ENCODE measurements around the gene EEF2. TPM values are rescaled to one million over a fixed set of nuclear protein-coding genes. Genes with fewer than 3 reads are reported as not detected.

The EEF2 gene
- total and polyA plus RNA-seq, 12 donors, result 752 to 3,482 (median 2,119) TPM

GRCh38 chr19:4018140-4018613, 32.9 kb upstream of the EEF2 start:
- peaks cover 0 to 13% of the 10 kb centered on the region in 2 donors for H3K36me3 ChIP-seq (replicated peaks in 1 of 2)
- H3K27ac ChIP-seq, result no peak overlapping the region
- intact Hi-C loops (cut with DNase I), result loop anchor here in 1 of 2 donors (10.0 kb wide), 1 partner anchor 187 kb away; no protein-coding TSS in a partner anchor

DNA sequence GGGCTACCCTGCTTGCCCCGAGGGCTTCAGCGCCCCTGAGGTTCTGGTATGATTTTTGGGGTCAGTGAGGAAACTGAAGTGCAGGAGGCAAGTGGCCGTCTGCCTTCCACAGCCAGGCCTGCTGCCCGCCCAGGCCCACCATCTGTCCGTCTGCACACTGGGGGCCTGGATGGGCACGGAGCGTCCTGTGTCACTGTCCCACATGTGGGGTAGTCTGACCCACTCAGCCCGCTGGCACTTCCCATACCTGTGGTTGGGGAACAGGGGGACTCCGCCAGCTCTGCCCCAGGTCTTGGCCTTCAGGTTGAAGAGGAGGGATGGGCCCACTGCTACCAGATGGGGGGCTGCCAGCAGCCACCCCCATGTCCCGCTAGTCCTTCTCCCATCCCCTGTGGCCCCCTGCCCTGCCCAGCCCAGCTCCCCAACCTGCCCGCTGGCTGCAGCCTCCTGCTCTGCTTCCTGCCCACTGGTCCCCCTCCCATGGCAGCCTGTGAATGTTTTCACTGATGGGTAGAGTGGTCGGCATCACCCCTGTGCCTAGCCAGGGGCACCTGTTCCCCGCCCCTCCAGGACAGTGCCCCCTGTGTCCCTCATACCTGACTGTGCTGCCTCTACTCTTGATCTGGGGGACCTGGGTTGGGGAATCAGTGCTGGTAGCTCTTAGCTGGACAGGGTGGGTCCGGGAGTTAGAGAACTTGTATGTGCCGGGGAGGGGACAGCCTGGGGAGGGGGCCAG, 31.8 kb upstream of the EEF2 start:
- no peak for TF ChIP-seq POLR2A (IDR thresholded peaks at IDR 0.05)
- TF ChIP-seq, protein P1, sequence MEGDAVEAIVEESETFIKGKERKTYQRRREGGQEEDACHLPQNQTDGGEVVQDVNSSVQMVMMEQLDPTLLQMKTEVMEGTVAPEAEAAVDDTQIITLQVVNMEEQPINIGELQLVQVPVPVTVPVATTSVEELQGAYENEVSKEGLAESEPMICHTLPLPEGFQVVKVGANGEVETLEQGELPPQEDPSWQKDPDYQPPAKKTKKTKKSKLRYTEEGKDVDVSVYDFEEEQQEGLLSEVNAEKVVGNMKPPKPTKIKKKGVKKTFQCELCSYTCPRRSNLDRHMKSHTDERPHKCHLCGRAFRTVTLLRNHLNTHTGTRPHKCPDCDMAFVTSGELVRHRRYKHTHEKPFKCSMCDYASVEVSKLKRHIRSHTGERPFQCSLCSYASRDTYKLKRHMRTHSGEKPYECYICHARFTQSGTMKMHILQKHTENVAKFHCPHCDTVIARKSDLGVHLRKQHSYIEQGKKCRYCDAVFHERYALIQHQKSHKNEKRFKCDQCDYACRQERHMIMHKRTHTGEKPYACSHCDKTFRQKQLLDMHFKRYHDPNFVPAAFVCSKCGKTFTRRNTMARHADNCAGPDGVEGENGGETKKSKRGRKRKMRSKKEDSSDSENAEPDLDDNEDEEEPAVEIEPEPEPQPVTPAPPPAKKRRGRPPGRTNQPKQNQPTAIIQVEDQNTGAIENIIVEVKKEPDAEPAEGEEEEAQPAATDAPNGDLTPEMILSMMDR (IDR thresholded peaks at IDR 0.05), result no peak
- Histone ChIP-seq H3K36me3 (replicated peaks in 1 of 2) (peaks cover 0 to 19% of the 10 kb centered on the region in 2 donors), H3K4me1 (replicated peaks in 1 of 2) (peaks cover 40 to 45% of the 10 kb centered on the region in 2 donors), H3K27ac (peak overlapping the region in 3 of 5 donors; percentile 74 to 89 (median 80)), H3K27me3 (no peaks in the 10 kb centered on the region), H3K9me3 (replicated peaks in 1 of 3) (no peaks in the 10 kb centered on the region), H3K4me3 (no peak overlapping the region)
- intact Hi-C loops (cut with DNase I), result loop anchor here in 1 of 2 donors (10.0 kb wide), 1 partner anchor 188 kb away; no protein-coding TSS in a partner anchor
- DNase-seq, result peak in 1 of 7 donors; percentile 11
- WGBS, 4 donors, result 88 to 92% (median 91%) methylated on average over 12 to 15 of the region's 15 CpGs

More at GRCh38 chr19:4018140-4018613, 32.9 kb upstream of the EEF2 start:
- peaks cover 40 to 47% of the 10 kb centered on the region in 2 donors for H3K4me1 ChIP-seq (replicated peaks in 1 of 2)
- TF ChIP-seq, protein P1 (IDR thresholded peaks at IDR 0.05), result no peak
- no peak for TF ChIP-seq POLR2A (IDR thresholded peaks at IDR 0.05)
- H3K4me3 ChIP-seq, result no peak overlapping the region
- DNase-seq, result no peak
- 82 to 93% (median 87%) methylated on average over 17 to 22 of the region's 22 CpGs for WGBS, 4 donors
- no peaks in the 10 kb centered on the region for H3K27me3 ChIP-seq
- no peaks in the 10 kb centered on the region for H3K9me3 ChIP-seq (replicated peaks in 1 of 3)

- peak overlapping the region; percentile 2 to 89 (median 74) for H3K27ac ChIP-seq
- 71 to 85% (median 78%) methylated on average over 11 to 12 of the region's 12 CpGs for WGBS, 4 donors
- H3K36me3 ChIP-seq (replicated peaks in 1 of 2), result peaks cover 0 to 19% of the 10 kb centered on the region in 2 donors
- intact Hi-C loops (cut with DNase I), result loop anchor here in 1 of 2 donors (10.0 kb wide), 1 partner anchor 188 kb away; no protein-coding TSS in a partner anchor
- no peaks in the 10 kb centered on the region for H3K9me3 ChIP-seq (replicated peaks in 1 of 3)
- no peak for DNase-seq
- no peaks in the 10 kb centered on the region for H3K27me3 ChIP-seq
- peak overlapping the region in 1 of 4 donors; percentile 26 for H3K4me3 ChIP-seq
- no peak for TF ChIP-seq POLR2A (IDR thresholded peaks at IDR 0.05)
- TF ChIP-seq, protein P1 (IDR thresholded peaks at IDR 0.05), result no peak
- peaks cover 40 to 45% of the 10 kb centered on the region in 2 donors for H3K4me1 ChIP-seq (replicated peaks in 1 of 2)
Observed at GRCh38 chr19:4016486-4016885, 31.2 kb upstream of the EEF2 start.

- WGBS, 4 donors, result 29 to 90% (median 40%) methylated on average over 2 to 37 of the region's 37 CpGs
- no peak for TF ChIP-seq POLR2A (IDR thresholded peaks at IDR 0.05)
- TF ChIP-seq, protein P1 (IDR thresholded peaks at IDR 0.05), result no peak
- Histone ChIP-seq H3K36me3 (replicated peaks in 1 of 2) (peaks cover 0 to 22% of the 10 kb centered on the region in 2 donors), H3K27me3 (no peaks in the 10 kb centered on the region), H3K9me3 (replicated peaks in 1 of 3) (no peaks in the 10 kb centered on the region), H3K4me3 (peak overlapping the region in 1 of 4 donors; percentile 26), H3K4me1 (replicated peaks in 1 of 2) (peaks cover 40 to 51% of the 10 kb centered on the region in 2 donors), H3K27ac (peak overlapping the region; percentile 46 to 89 (median 74))
- peak; percentile 73 to 88 (median 85) for DNase-seq
- intact Hi-C loops (cut with DNase I), result loop anchor here in 1 of 2 donors (10.0 kb wide), 1 partner anchor 189 kb away; no protein-coding TSS in a partner anchor
Observed at GRCh38 chr19:4015705-4016402, 30.6 kb upstream of the EEF2 start.

Data from adrenal gland (tissue), 12 donors.